Sigmoid colon (tissue), 7 donors: ENCODE data around the gene PFDN5. TPM values are rescaled to one million over a fixed set of nuclear protein-coding genes. Genes with fewer than 3 reads are reported as not detected.

Experiments used
- DNase-seq: peaks from one replicate; pipeline ENCODE4 v3.0.0-alpha.2; 2019
- H3K27ac ChIP-seq, 4 donors: fragments of 200-600 bp; sonication (generic); one replicate each; pipeline ENCODE4 v1.5.1; 2016 to 2019; ENCODE audit warnings: mild to moderate bottlenecking in 1 of 4
- H3K27me3 ChIP-seq, 3 donors: fragments of 200-600 bp; sonication (generic); one replicate each; pipeline ENCODE4 v1.5.1; 2019; ENCODE audit warnings: mild to moderate bottlenecking in 1 of 3
- H3K36me3 ChIP-seq, 4 donors: fragments of 200-600 bp; sonication (generic); one replicate each; pipeline ENCODE4 v1.5.1; 2016 to 2019
- H3K4me1 ChIP-seq, 4 donors: fragments of 200-600 bp; sonication (generic); one replicate each; pipeline ENCODE4 v1.5.1; 2017 to 2019
- H3K4me3 ChIP-seq, 4 donors: fragments of 200-600 bp; sonication (generic); one replicate each; pipeline ENCODE4 v1.5.1; 2017 to 2019; ENCODE audit warnings: mild to moderate bottlenecking in 2 of 4, moderate library complexity in 1 of 4
- H3K9me3 ChIP-seq, 4 donors: fragments of 200-600 bp in 3 of 4; sonication (generic) in 3 of 4; one replicate each; pipeline versions ENCODE4 v1.5.1 to v1.6.1; 2013 to 2019
- EP300 ChIP-seq, 4 donors: sonication (generic); formaldehyde crosslinking; IDR thresholded peaks; one replicate each; pipeline ENCODE4 v1.6.1; 2017; ENCODE audit warnings: antibody characterized with exemption in 4 of 4
- POLR2A ChIP-seq, 2 donors: fragments of 450-650 bp; IDR thresholded peaks; one replicate each; pipeline ENCODE4 v1.6.1; 2016; ENCODE audit warnings: antibody characterized with exemption in 2 of 2, mild to moderate bottlenecking in 2 of 2, moderate library complexity in 2 of 2
- POLR2AphosphoS5 ChIP-seq, 4 donors: sonication (generic); formaldehyde crosslinking; IDR thresholded peaks; one replicate each; pipeline ENCODE4 v1.6.1; 2017; ENCODE audit warnings: antibody characterized with exemption in 4 of 4
- WGBS, 2 donors: extraction: QIAGEN DNeasy Blood & Tissue Kit; methylation state at CpG; one replicate each; pipeline ENCODE4 v1.1.7; 2013; 5-methylcytosine and 5-hydroxymethylcytosine counted together
- intact Hi-C: fragments of 100-400 bp; cut with DNase I; formaldehyde crosslinking; loops from one replicate; pipeline ENCODE4 v1.15.1; 2023
- polyA plus RNA-seq, 3 donors: library from polyadenylated mRNA; stranded (reverse); fragments of 200-250 nt; gene quantifications; one replicate each; pipeline ENCODE4 v1.2.3, GENCODE V29; 2013
- total RNA-seq, 4 donors: library from RNA; depleted of rRNA; stranded (reverse); fragments of >200 nt; gene quantifications; one replicate each; pipeline ENCODE4 v1.1.0, GENCODE V29; 2016
- TF ChIP-seq, protein P1 (sequence below), 4 experiments: fragments of 450-650 bp in 3 of 4; fragments of 200-600 bp in 1 of 4; IDR thresholded peaks; one replicate each; pipeline ENCODE4 v1.5.1; 2016 to 2019; ENCODE audit warnings: antibody characterized with exemption in 4 of 4, mild to moderate bottlenecking in 3 of 4, moderate library complexity in 2 of 4
- donor health status: healthy with polysubstance abuse.
- donor health status: Bipolar disorder and iron deficiency.
- donor health status: healthy.

PFDN5 gene
- total and polyA plus RNA-seq, 7 donors, result 757 to 1,604 (median 819) TPM

DNA sequence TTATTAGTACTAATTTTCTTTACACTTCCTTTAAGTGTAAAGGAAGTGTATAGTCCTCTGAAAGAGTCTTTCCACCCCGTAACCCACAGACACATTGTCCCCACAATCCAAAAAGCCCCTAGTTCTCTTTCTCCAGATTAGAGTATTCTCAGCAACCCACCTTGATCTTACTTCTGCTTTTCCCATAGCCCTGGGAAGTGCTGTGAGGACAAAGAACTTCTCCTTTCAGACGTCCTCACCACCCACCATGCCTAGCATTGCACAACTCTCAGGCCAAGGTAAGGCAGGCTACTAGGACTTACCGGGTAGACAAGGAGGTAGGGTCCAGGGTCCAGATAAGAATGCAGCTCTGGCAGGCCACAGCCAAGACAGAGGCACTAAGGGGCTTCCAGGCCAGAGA is 18.7 kb downstream of the PFDN5 start:
- Histone ChIP-seq H3K4me3 (no peak overlapping the region), H3K36me3 (peaks cover 20 to 81% (median 36%) of the 10 kb centered on the region in 4 donors), H3K27me3 (no peaks in the 10 kb centered on the region), H3K9me3 (no peaks in the 10 kb centered on the region), H3K27ac (no peak overlapping the region), H3K4me1 (no peaks in the 10 kb centered on the region)
- no peak for DNase-seq
- no peak for TF ChIP-seq POLR2AphosphoS5 (IDR thresholded peaks at IDR 0.05)
- no peak for TF ChIP-seq POLR2A (IDR thresholded peaks at IDR 0.05)
- TF ChIP-seq, protein P1, sequence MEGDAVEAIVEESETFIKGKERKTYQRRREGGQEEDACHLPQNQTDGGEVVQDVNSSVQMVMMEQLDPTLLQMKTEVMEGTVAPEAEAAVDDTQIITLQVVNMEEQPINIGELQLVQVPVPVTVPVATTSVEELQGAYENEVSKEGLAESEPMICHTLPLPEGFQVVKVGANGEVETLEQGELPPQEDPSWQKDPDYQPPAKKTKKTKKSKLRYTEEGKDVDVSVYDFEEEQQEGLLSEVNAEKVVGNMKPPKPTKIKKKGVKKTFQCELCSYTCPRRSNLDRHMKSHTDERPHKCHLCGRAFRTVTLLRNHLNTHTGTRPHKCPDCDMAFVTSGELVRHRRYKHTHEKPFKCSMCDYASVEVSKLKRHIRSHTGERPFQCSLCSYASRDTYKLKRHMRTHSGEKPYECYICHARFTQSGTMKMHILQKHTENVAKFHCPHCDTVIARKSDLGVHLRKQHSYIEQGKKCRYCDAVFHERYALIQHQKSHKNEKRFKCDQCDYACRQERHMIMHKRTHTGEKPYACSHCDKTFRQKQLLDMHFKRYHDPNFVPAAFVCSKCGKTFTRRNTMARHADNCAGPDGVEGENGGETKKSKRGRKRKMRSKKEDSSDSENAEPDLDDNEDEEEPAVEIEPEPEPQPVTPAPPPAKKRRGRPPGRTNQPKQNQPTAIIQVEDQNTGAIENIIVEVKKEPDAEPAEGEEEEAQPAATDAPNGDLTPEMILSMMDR (IDR thresholded peaks at IDR 0.05), result no peak
- TF ChIP-seq EP300 (IDR thresholded peaks at IDR 0.05), result no peak
- intact Hi-C loops, result no loop called here
- 51 to 62% methylated on average over 3 of the region's 3 CpGs for WGBS, 2 donors

DNA sequence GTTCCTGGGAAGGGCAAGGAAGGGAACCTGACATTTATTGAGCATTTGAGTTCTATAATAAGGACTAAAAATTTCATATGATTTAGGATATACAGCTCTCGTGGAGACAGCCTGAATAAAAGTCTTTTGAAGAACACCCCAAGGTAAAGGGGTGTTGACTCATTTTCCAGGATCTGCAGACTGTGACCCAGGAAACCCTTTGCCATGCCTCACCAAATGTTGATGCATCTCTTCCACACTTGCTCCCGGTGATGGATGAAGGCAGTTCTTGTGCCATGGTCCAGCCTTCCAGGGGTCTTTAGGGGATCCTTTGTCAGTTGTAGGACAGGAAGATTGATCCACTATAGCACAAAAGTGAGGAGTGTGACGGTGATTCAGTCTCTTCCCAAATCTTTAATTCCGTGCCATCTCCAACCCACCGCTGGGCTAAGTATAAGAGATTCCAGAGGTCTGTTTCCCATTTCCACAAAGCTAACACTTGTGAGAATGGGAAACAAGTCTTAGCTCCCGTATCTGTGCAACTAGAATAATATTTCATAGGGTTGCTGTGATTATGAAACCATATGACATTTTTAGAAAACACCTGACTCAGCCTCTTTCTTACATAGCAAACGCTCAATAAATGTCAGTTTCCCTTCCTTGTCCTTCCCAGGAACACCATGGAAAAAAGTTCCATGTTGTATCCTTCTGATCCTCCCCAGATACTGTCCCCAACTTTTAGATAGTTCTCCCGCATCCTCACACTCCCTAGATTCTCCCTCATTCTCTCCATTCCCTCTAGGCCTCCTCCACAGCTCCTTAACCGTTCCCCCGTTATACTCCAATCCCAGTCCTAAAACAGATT is 25.2 kb downstream of the PFDN5 start:
- WGBS, 2 donors, result 41 to 44% methylated on average over 10 of the region's 10 CpGs
- peaks cover 0 to 40% (median 32%) of the 10 kb centered on the region in 4 donors for H3K4me1 ChIP-seq
- H3K27me3 ChIP-seq, result no peaks in the 10 kb centered on the region
- no peaks in the 10 kb centered on the region for H3K9me3 ChIP-seq
- intact Hi-C loops, result loop anchor here (2.0 to 5.0 kb wide), 2 partner anchors 24 to 182 kb away; partner anchors contain the start of gene TARBP2
- DNase-seq, result no peak
- peaks cover 7 to 29% (median 11%) of the 10 kb centered on the region in 4 donors for H3K36me3 ChIP-seq
- TF ChIP-seq EP300 (IDR thresholded peaks at IDR 0.05), result no peak
- no peak for TF ChIP-seq POLR2A (IDR thresholded peaks at IDR 0.05)
- TF ChIP-seq POLR2AphosphoS5 (IDR thresholded peaks at IDR 0.05), result no peak
- TF ChIP-seq, protein P1 (IDR thresholded peaks at IDR 0.05), result no peak
- peak overlapping the region; percentile 62 to 71 (median 66) for H3K4me3 ChIP-seq
- H3K27ac ChIP-seq, result peak overlapping the region; percentile 83 to 95 (median 90)

DNA sequence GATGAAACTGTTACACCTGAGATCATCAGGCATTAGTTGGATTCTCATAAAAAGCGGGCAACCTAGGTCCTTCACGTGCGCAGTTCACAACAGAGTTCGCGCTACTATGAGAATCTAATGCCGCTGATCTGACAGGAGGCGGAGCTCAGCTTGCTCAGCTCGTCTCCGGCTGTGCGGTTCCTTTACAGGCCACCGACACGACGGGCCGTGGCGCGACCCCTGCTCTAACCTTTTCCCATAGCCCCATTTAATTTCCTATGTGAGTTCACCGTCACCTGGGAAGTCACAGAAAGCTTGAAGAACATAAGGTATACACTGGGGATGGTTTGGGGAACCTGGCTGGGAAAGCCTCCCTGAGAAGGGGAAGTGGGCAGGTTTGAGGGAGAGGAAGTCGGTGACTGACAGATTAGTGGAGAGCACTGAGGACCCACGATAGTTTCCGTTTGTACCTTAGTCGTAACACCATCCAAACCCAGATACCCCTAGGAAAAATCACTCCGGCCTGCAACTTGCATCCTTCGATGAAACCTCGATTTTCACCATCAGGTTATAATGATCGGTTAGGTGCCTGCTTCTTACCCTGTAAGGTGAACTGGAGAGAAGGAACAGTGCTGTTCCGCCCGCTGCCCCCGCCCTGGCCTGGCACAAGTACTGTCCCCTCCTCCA is 28.9 kb downstream of the PFDN5 start:
- TF ChIP-seq, protein P1 (IDR thresholded peaks at IDR 0.05), result no peak
- no peak for TF ChIP-seq POLR2A (IDR thresholded peaks at IDR 0.05)
- no peak for TF ChIP-seq POLR2AphosphoS5 (IDR thresholded peaks at IDR 0.05)
- no peak for TF ChIP-seq EP300 (IDR thresholded peaks at IDR 0.05)
- no peak for DNase-seq
- Histone ChIP-seq H3K27ac (peak overlapping the region; percentile 90 to 98 (median 96)), H3K36me3 (peaks cover 0 to 2% (median 0%) of the 10 kb centered on the region in 4 donors), H3K4me1 (peaks cover 0 to 45% (median 36%) of the 10 kb centered on the region in 4 donors), H3K9me3 (no peaks in the 10 kb centered on the region), H3K27me3 (no peaks in the 10 kb centered on the region), H3K4me3 (peak overlapping the region; percentile 50 to 85 (median 68))
- intact Hi-C loops, result loop anchor here (1.0 to 5.0 kb wide), 2 partner anchors 21 to 178 kb away; partner anchors contain the start of gene TARBP2
- 21 to 56% methylated on average over 28 of the region's 28 CpGs for WGBS, 2 donors

DNA sequence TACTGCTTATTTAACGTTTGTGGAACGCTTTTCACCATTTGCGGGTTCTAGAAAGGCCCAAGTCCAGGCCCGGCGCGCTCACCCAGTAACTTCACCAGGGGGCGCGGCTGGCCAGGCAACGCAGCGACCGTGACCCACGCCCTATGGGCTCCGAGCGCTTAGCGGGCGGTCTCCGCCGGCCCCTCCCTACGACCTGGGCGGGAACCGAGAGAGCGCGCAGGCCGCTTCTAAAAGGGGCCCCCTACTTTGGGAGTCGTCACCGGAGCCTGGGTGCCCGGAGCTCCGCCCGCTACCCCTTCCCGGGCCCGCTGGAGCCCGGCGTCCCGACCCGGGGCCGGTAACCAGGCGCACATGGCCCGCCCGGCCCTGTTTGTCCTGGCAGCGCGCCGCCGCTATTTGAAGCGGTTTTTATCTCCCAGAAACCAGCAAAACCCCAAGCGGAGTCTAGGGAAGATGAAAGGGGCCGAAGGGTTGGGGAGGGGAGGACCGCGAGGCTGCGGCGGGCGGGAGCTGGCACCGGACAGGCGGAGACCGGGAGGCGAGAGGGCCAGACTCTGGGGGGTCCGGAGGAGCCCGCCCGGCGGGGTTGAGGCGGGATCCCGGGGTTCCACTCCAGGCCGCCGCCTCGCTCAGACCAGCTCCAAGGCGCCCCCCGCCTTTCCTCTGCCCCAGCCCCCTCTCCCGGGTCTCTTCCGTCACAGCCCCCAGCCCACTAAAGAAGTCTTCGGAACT is 29.6 kb downstream of the PFDN5 start:
- TF ChIP-seq POLR2A (IDR thresholded peaks at IDR 0.05) (peak; percentile 83 to 85), POLR2AphosphoS5 (IDR thresholded peaks at IDR 0.05) (peak; percentile 71 to 91 (median 85)), EP300 (IDR thresholded peaks at IDR 0.05) (no peak)
- TF ChIP-seq, protein P1 (IDR thresholded peaks at IDR 0.05), result peak; percentile 70 to 84 (median 78)
- intact Hi-C loops, result loop anchor here (1.0 to 5.0 kb wide), 2 partner anchors 20 to 177 kb away; partner anchors contain the start of gene TARBP2

More for the DNA sequence above, 29.6 kb downstream of the PFDN5 start:
- Histone ChIP-seq H3K4me3 (peak overlapping the region; percentile 50 to 85 (median 68)), H3K27me3 (no peaks in the 10 kb centered on the region), H3K9me3 (no peaks in the 10 kb centered on the region), H3K27ac (peak overlapping the region; percentile 90 to 98 (median 96)), H3K36me3 (no peaks in the 10 kb centered on the region), H3K4me1 (peaks cover 0 to 40% (median 35%) of the 10 kb centered on the region in 4 donors)
- WGBS, 2 donors, result 0 to 1% methylated on average over 69 of the region's 69 CpGs
- DNase-seq, result peak; percentile 98
